Measurements from ENCODE around the gene CYP21A2.
"Not testable (repeated sequence)": the region's sequence is repeated elsewhere in the genome, so short reads cannot be mapped to it uniquely, and the experiment has no call there.

CYP21A2 gene

GRCh38 chr6:32067521-32067920 is 29.3 kb downstream of the CYP21A2 start:
- not testable (repeated sequence) for H3K36me3 ChIP-seq (ENCODE audit: control insufficient read depth, insufficient read depth, low read length); H3K27me3 ChIP-seq (ENCODE audit: control insufficient read depth, insufficient read depth, low read length)

GRCh38 chr6:32068315-32068714 is 30.1 kb downstream of the CYP21A2 start:
- H3K27ac ChIP-seq (ENCODE audit: low read depth, low read length); H3K9ac ChIP-seq (ENCODE audit: low read length); H3K4me1 ChIP-seq (ENCODE audit: control insufficient read depth, insufficient read depth, low read length); H3K27me3 ChIP-seq (ENCODE audit: control insufficient read depth, insufficient read depth, low read length); H3K4me3 ChIP-seq (ENCODE audit: low read length); H3K36me3 ChIP-seq (ENCODE audit: control insufficient read depth, insufficient read depth, low read length): not testable (repeated sequence)

More at GRCh38 chr6:32067521-32067920, 29.3 kb downstream of the CYP21A2 start:
- not testable (repeated sequence) for H3K4me1 ChIP-seq (ENCODE audit: control insufficient read depth, insufficient read depth, low read length); H3K4me3 ChIP-seq (ENCODE audit: low read length); H3K9ac ChIP-seq (ENCODE audit: low read length); H3K27ac ChIP-seq (ENCODE audit: low read depth, low read length)

- H3K27ac ChIP-seq (ENCODE audit: low read depth, low read length) = no peak overlapping the region
- H3K36me3 ChIP-seq (ENCODE audit: control insufficient read depth, insufficient read depth, low read length) = peaks cover 8% of the 10 kb centered on the region
- no peaks in the 10 kb centered on the region for H3K4me1 ChIP-seq (ENCODE audit: control insufficient read depth, insufficient read depth, low read length)
- no peaks in the 10 kb centered on the region for H3K27me3 ChIP-seq (ENCODE audit: control insufficient read depth, insufficient read depth, low read length)
- no peak overlapping the region for H3K4me3 ChIP-seq (ENCODE audit: low read length)
- H3K9ac ChIP-seq (ENCODE audit: low read length) = no peak overlapping the region
These were observed 30.7 kb downstream of the CYP21A2 start for GRCh38 chr6:32068867-32069266.

- H3K36me3 ChIP-seq (ENCODE audit: control insufficient read depth, insufficient read depth, low read length) = peaks cover 7% of the 10 kb centered on the region
These were observed 31.2 kb downstream of the CYP21A2 start for GRCh38 chr6:32069460-32069859.

GRCh38 chr6:32069878-32070515 is 31.8 kb downstream of the CYP21A2 start:
- Histone ChIP-seq H3K27ac (ENCODE audit: low read depth, low read length) (no peak overlapping the region), H3K9ac (ENCODE audit: low read length) (no peak overlapping the region)

More at GRCh38 chr6:32069460-32069859, 31.2 kb downstream of the CYP21A2 start:
- H3K27ac ChIP-seq (ENCODE audit: low read depth, low read length) = no peak overlapping the region
- H3K4me1 ChIP-seq (ENCODE audit: control insufficient read depth, insufficient read depth, low read length) = no peaks in the 10 kb centered on the region
- H3K9ac ChIP-seq (ENCODE audit: low read length) = no peak overlapping the region
- no peak overlapping the region for H3K4me3 ChIP-seq (ENCODE audit: low read length)
- H3K27me3 ChIP-seq (ENCODE audit: control insufficient read depth, insufficient read depth, low read length) = no peaks in the 10 kb centered on the region

GRCh38 chr6:32070814-32071543 is 32.8 kb downstream of the CYP21A2 start:
- H3K27ac ChIP-seq (ENCODE audit: low read depth, low read length) = peak overlapping the region; percentile 48
- no peak overlapping the region for H3K4me3 ChIP-seq (ENCODE audit: low read length)
- no peaks in the 10 kb centered on the region for H3K4me1 ChIP-seq (ENCODE audit: control insufficient read depth, insufficient read depth, low read length)
- no peak overlapping the region for H3K9ac ChIP-seq (ENCODE audit: low read length)
- H3K27me3 ChIP-seq (ENCODE audit: control insufficient read depth, insufficient read depth, low read length) = no peaks in the 10 kb centered on the region
- H3K36me3 ChIP-seq (ENCODE audit: control insufficient read depth, insufficient read depth, low read length) = peaks cover 4% of the 10 kb centered on the region

More at GRCh38 chr6:32069878-32070515, 31.8 kb downstream of the CYP21A2 start:
- peaks cover 4% of the 10 kb centered on the region for H3K36me3 ChIP-seq (ENCODE audit: control insufficient read depth, insufficient read depth, low read length)
- H3K4me1 ChIP-seq (ENCODE audit: control insufficient read depth, insufficient read depth, low read length) = no peaks in the 10 kb centered on the region
- no peak overlapping the region for H3K4me3 ChIP-seq (ENCODE audit: low read length)
- H3K27me3 ChIP-seq (ENCODE audit: control insufficient read depth, insufficient read depth, low read length) = no peaks in the 10 kb centered on the region

- peaks cover 4% of the 10 kb centered on the region for H3K36me3 ChIP-seq (ENCODE audit: control insufficient read depth, insufficient read depth, low read length)
- H3K9ac ChIP-seq (ENCODE audit: low read length) = no peak overlapping the region
- H3K27ac ChIP-seq (ENCODE audit: low read depth, low read length) = no peak overlapping the region
These were observed 34.9 kb downstream of the CYP21A2 start for GRCh38 chr6:32073101-32073500.

GRCh38 chr6:32073613-32074012 is 35.4 kb downstream of the CYP21A2 start:
- no peak overlapping the region for H3K27ac ChIP-seq (ENCODE audit: low read depth, low read length)
- no peaks in the 10 kb centered on the region for H3K27me3 ChIP-seq (ENCODE audit: control insufficient read depth, insufficient read depth, low read length)
- H3K36me3 ChIP-seq (ENCODE audit: control insufficient read depth, insufficient read depth, low read length) = peaks cover 4% of the 10 kb centered on the region
- H3K4me1 ChIP-seq (ENCODE audit: control insufficient read depth, insufficient read depth, low read length) = no peaks in the 10 kb centered on the region
- H3K4me3 ChIP-seq (ENCODE audit: low read length) = no peak overlapping the region
- H3K9ac ChIP-seq (ENCODE audit: low read length) = no peak overlapping the region

More at GRCh38 chr6:32073101-32073500, 34.9 kb downstream of the CYP21A2 start:
- Histone ChIP-seq H3K4me3 (ENCODE audit: low read length) (no peak overlapping the region), H3K27me3 (ENCODE audit: control insufficient read depth, insufficient read depth, low read length) (no peaks in the 10 kb centered on the region), H3K4me1 (ENCODE audit: control insufficient read depth, insufficient read depth, low read length) (no peaks in the 10 kb centered on the region)

GRCh38 chr6:32074996-32075532 is 36.8 kb downstream of the CYP21A2 start:
- H3K27me3 ChIP-seq (ENCODE audit: control insufficient read depth, insufficient read depth, low read length) = no peaks in the 10 kb centered on the region
- no peak overlapping the region for H3K27ac ChIP-seq (ENCODE audit: low read depth, low read length)
- no peaks in the 10 kb centered on the region for H3K4me1 ChIP-seq (ENCODE audit: control insufficient read depth, insufficient read depth, low read length)
- no peak overlapping the region for H3K4me3 ChIP-seq (ENCODE audit: low read length)
- H3K9ac ChIP-seq (ENCODE audit: low read length) = no peak overlapping the region
- H3K36me3 ChIP-seq (ENCODE audit: control insufficient read depth, insufficient read depth, low read length) = no peaks in the 10 kb centered on the region

GRCh38 chr6:32075781-32076180 is 37.6 kb downstream of the CYP21A2 start:
- H3K4me3 ChIP-seq (ENCODE audit: low read length) = no peak overlapping the region
- H3K36me3 ChIP-seq (ENCODE audit: control insufficient read depth, insufficient read depth, low read length) = no peaks in the 10 kb centered on the region
- no peak overlapping the region for H3K27ac ChIP-seq (ENCODE audit: low read depth, low read length)

GRCh38 chr6:32076321-32076809 is 38.1 kb downstream of the CYP21A2 start:
- Histone ChIP-seq H3K36me3 (ENCODE audit: control insufficient read depth, insufficient read depth, low read length) (no peaks in the 10 kb centered on the region), H3K4me3 (ENCODE audit: low read length) (no peak overlapping the region), H3K27ac (ENCODE audit: low read depth, low read length) (no peak overlapping the region)

More at GRCh38 chr6:32075781-32076180, 37.6 kb downstream of the CYP21A2 start:
- H3K4me1 ChIP-seq (ENCODE audit: control insufficient read depth, insufficient read depth, low read length) = peaks cover under 1% of the 10 kb centered on the region
- no peaks in the 10 kb centered on the region for H3K27me3 ChIP-seq (ENCODE audit: control insufficient read depth, insufficient read depth, low read length)
- H3K9ac ChIP-seq (ENCODE audit: low read length) = no peak overlapping the region

GRCh38 chr6:32079566-32080290 is 41.5 kb downstream of the CYP21A2 start:
- no peak overlapping the region for H3K9ac ChIP-seq (ENCODE audit: low read length)
- H3K27me3 ChIP-seq (ENCODE audit: control insufficient read depth, insufficient read depth, low read length) = no peaks in the 10 kb centered on the region
- H3K27ac ChIP-seq (ENCODE audit: low read depth, low read length) = no peak overlapping the region
- peaks cover 3% of the 10 kb centered on the region for H3K4me1 ChIP-seq (ENCODE audit: control insufficient read depth, insufficient read depth, low read length)
- peaks cover 2% of the 10 kb centered on the region for H3K36me3 ChIP-seq (ENCODE audit: control insufficient read depth, insufficient read depth, low read length)
- no peak overlapping the region for H3K4me3 ChIP-seq (ENCODE audit: low read length)

More at GRCh38 chr6:32076321-32076809, 38.1 kb downstream of the CYP21A2 start:
- Histone ChIP-seq H3K27me3 (ENCODE audit: control insufficient read depth, insufficient read depth, low read length) (no peaks in the 10 kb centered on the region), H3K9ac (ENCODE audit: low read length) (no peak overlapping the region), H3K4me1 (ENCODE audit: control insufficient read depth, insufficient read depth, low read length) (peaks cover 3% of the 10 kb centered on the region)

Measured in rectal smooth muscle tissue (tissue), 1 donor.